Glomerular visceral epithelial cell (primary cell): ENCODE results near the gene THUMPD3.

ENCODE experiments used
- DNase-seq: peaks from one replicate; pipeline ENCODE4 v3.0.0-alpha.2; 2016; ENCODE audit errors: extremely low spot score

The THUMPD3 gene

DNA sequence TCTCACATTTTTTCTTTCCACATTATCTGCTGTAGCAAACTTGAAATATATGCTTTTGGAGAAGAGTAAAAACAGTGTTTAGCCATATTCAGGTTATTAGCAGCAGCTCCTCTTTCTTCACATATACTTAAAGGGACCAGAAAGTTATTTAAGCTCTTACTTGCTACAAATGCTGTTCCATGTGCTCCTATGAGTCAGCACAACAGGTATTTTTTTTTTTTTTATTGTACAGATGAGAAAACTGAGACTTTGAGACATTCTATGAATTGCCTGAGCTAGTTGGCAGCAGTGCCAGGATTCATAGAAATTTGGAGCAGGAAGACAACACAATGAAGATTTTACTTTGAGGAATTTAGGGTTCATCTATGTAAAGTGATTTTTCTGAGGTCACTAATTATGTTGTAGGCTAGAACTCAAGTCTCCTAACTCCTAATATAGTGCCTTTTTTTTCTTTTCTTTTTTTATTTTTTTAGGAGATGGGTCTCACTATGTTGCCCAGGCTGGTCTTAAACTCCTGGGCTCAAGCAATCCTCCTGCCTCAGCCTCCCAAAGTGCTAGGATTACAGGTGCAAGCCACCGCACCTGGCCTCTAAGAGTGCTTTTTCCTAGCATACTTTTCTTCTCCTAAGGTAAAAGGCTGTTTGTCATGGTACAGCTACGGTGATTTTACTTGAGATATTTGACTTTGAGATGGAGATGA lies 58.1 kb downstream of the THUMPD3 start:
- peak; percentile 8 for DNase-seq

- DNase-seq = peak; percentile 87
Measured at GRCh38 chr3:9422712-9423424, 60.0 kb downstream of the THUMPD3 start.

DNA sequence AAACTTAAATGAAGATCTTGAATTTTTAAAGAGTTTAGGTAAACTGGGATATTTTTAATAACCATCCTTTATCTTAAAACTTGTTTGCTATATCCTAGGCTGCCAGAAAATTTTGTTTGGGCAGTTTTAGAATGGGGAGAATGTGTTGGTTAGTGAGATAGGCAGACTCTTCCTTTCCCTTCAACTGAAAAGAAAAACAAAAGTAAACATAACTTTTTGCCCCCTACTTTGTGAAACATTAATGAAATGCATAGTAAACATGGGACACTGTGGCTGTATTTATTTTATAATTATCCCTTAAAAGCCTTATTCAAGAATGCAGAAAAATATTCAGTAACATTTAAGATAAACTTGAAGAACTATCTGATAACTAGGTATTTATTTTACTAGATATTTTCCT lies 65.6 kb downstream of the THUMPD3 start:
- DNase-seq = no peak

- DNase-seq = peak; percentile 17
Measured at GRCh38 chr3:9430733-9431132, 67.9 kb downstream of the THUMPD3 start.

GRCh38 chr3:9433627-9434521 lies 71.0 kb downstream of the THUMPD3 start:
- DNase-seq = no peak

GRCh38 chr3:9435316-9435715 lies 72.5 kb downstream of the THUMPD3 start:
- no peak for DNase-seq
